NOMO-1 treated with DMSO at 0.1 percent for 48 hours (cell line): ENCODE results near the gene MED12L.
"Not testable (repeated sequence)": the region's sequence is repeated elsewhere in the genome, so short reads cannot be mapped to it uniquely, and the experiment has no call there.

Source experiments
- DNase-seq: peaks from one replicate; lab custom pipeline; 2025; ENCODE audit not compliant: unreplicated experiment; lab: John Stamatoyannopoulos, UW

Gene MED12L

GRCh38 chr3:151367448-151367847, 282.0 kb downstream of the MED12L start:
- no peak for DNase-seq

GRCh38 chr3:151371526-151371925, 286.1 kb downstream of the MED12L start:
- no peak for DNase-seq

- no peak for DNase-seq
Measured at GRCh38 chr3:151372063-151372820, 286.8 kb downstream of the MED12L start.

- no peak for DNase-seq
Measured at GRCh38 chr3:151377768-151378385, 292.4 kb downstream of the MED12L start.

GRCh38 chr3:151379083-151379734, 293.7 kb downstream of the MED12L start:
- peak; percentile 51 for DNase-seq

GRCh38 chr3:151382671-151383070, 297.2 kb downstream of the MED12L start:
- peak; percentile 82 for DNase-seq

GRCh38 chr3:151383111-151383510, 297.6 kb downstream of the MED12L start:
- no peak for DNase-seq

GRCh38 chr3:151383956-151384355, 298.5 kb downstream of the MED12L start:
- DNase-seq = no peak

- peak; percentile 93 for DNase-seq
Measured at GRCh38 chr3:151384741-151385174, 299.3 kb downstream of the MED12L start, which contains the start of gene P2RY12. P2RY12 (minus strand) TSS chr3:151384753; CDS start chr3:151338845, 45,908 bp downstream.

GRCh38 chr3:151386056-151386455, 300.6 kb downstream of the MED12L start:
- DNase-seq = peak; percentile 31

- peak; percentile 45 for DNase-seq
Measured at GRCh38 chr3:151387432-151387831, 302.0 kb downstream of the MED12L start.

GRCh38 chr3:151387842-151388241, 302.4 kb downstream of the MED12L start:
- DNase-seq = no peak

GRCh38 chr3:151391720-151392119, 306.3 kb downstream of the MED12L start:
- DNase-seq = peak; percentile 51

GRCh38 chr3:151392191-151392590, 306.7 kb downstream of the MED12L start:
- DNase-seq = not testable (repeated sequence)

GRCh38 chr3:151393146-151393830, 307.8 kb downstream of the MED12L start:
- DNase-seq = peak; percentile 17

GRCh38 chr3:151393941-151394340, 308.5 kb downstream of the MED12L start:
- DNase-seq = no peak

- DNase-seq = no peak
Measured at GRCh38 chr3:151394611-151395010, 309.1 kb downstream of the MED12L start.

- peak; percentile 73 for DNase-seq
Measured at GRCh38 chr3:151395806-151396205, 310.3 kb downstream of the MED12L start.

- peak; percentile 79 for DNase-seq
Measured at GRCh38 chr3:151398895-151399294, 313.4 kb downstream of the MED12L start.

GRCh38 chr3:151400341-151400740, 314.9 kb downstream of the MED12L start:
- peak; percentile 9 for DNase-seq

GRCh38 chr3:151402349-151402748, 316.9 kb downstream of the MED12L start:
- no peak for DNase-seq
